BLaER1 (cell line): ENCODE data around the gene FAM47C.
"Not testable (repeated sequence)": the region's sequence is repeated elsewhere in the genome, so short reads cannot be mapped to it uniquely, and the experiment has no call there.

Source experiments
- H3K27ac ChIP-seq: shearing (Covaris generic); formaldehyde crosslinking; 2 replicates; pipeline ENCODE4 v1.8.1; 2022
- H3K27me3 ChIP-seq: shearing (Covaris generic); formaldehyde crosslinking; 2 replicates; pipeline ENCODE4 v1.8.1; 2022
- H3K36me3 ChIP-seq: shearing (Covaris generic); formaldehyde crosslinking; 2 replicates; pipeline ENCODE4 v1.8.1; 2022
- H3K4me1 ChIP-seq: shearing (Covaris generic); formaldehyde crosslinking; 2 replicates; pipeline ENCODE4 v1.8.1; 2022
- H3K4me2 ChIP-seq: shearing (Covaris generic); formaldehyde crosslinking; 2 replicates; pipeline ENCODE4 v1.8.1; 2022
- H3K4me3 ChIP-seq: shearing (Covaris generic); formaldehyde crosslinking; 2 replicates; pipeline ENCODE4 v1.8.1; 2022
- H3K9ac ChIP-seq: shearing (Covaris generic); formaldehyde crosslinking; 2 replicates; pipeline ENCODE4 v1.8.1; 2022
- H3K9me3 ChIP-seq: shearing (Covaris generic); formaldehyde crosslinking; 2 replicates; pipeline ENCODE4 v1.8.1; 2022
- H4K20me1 ChIP-seq: shearing (Covaris generic); formaldehyde crosslinking; 2 replicates; pipeline ENCODE4 v1.8.1; 2022
- Cebpa-rat ChIP-seq: shearing (Covaris generic); IDR thresholded peaks from 2 replicates; pipeline ENCODE4 v1.8.1; 2022

Gene FAM47C

GRCh38 chrX:37008182-37008581 is at the start of gene FAM47C:
TSS of gene FAM47C (plus strand) at chrX:37008366. CDS start at chrX:37008411, 45 bp downstream.
- H3K27me3 ChIP-seq, H3K4me2 ChIP-seq, H3K4me3 ChIP-seq, H3K36me3 ChIP-seq, H3K27ac ChIP-seq, H3K9ac ChIP-seq, H4K20me1 ChIP-seq, H3K4me1 ChIP-seq: not testable (repeated sequence)
- H3K9me3 ChIP-seq: peaks cover 23% of the 10 kb centered on the region

GRCh38 chrX:36961590-36961989 is 46.6 kb upstream of the FAM47C start:
- Histone ChIP-seq H3K9ac (no peak overlapping the region), H3K27me3 (peaks cover 4% of the 10 kb centered on the region; the same call in 1 of the 2 replicates), H3K9me3 (peaks cover 30% of the 10 kb centered on the region), H3K4me1 (no peaks in the 10 kb centered on the region), H3K27ac (no peak overlapping the region), H3K4me3 (no peak overlapping the region), H3K36me3 (no peaks in the 10 kb centered on the region), H4K20me1 (no peaks in the 10 kb centered on the region), H3K4me2 (no peak overlapping the region)
- no peak for TF ChIP-seq Cebpa-rat

- Histone ChIP-seq H3K4me2 (no peak overlapping the region), H3K27me3 (peaks cover 8% of the 10 kb centered on the region), H3K27ac (no peak overlapping the region), H3K36me3 (no peaks in the 10 kb centered on the region), H3K4me1 (no peaks in the 10 kb centered on the region), H3K9ac (no peak overlapping the region), H3K9me3 (peaks cover 18% of the 10 kb centered on the region), H3K4me3 (no peak overlapping the region), H4K20me1 (no peaks in the 10 kb centered on the region)
- no peak for TF ChIP-seq Cebpa-rat
Measured at GRCh38 chrX:36963069-36963808, 44.9 kb upstream of the FAM47C start.

GRCh38 chrX:36963852-36964251 is 44.3 kb upstream of the FAM47C start:
- H3K9ac ChIP-seq: no peak overlapping the region

GRCh38 chrX:36973575-36973974 is 34.6 kb upstream of the FAM47C start:
- H4K20me1 ChIP-seq: no peaks in the 10 kb centered on the region
- no peaks in the 10 kb centered on the region for H3K9me3 ChIP-seq
- TF ChIP-seq Cebpa-rat: no peak
- H3K4me1 ChIP-seq: no peaks in the 10 kb centered on the region
- H3K9ac ChIP-seq: no peak overlapping the region
- no peak overlapping the region for H3K27ac ChIP-seq
- no peak overlapping the region for H3K4me3 ChIP-seq
- H3K36me3 ChIP-seq: no peaks in the 10 kb centered on the region
- H3K4me2 ChIP-seq: no peak overlapping the region
- H3K27me3 ChIP-seq: peaks cover 4% of the 10 kb centered on the region; the same call in 1 of the 2 replicates

More at GRCh38 chrX:36963852-36964251, 44.3 kb upstream of the FAM47C start:
- peaks cover 16% of the 10 kb centered on the region for H3K9me3 ChIP-seq
- peaks cover 9% of the 10 kb centered on the region for H3K27me3 ChIP-seq
- H3K36me3 ChIP-seq: no peaks in the 10 kb centered on the region
- no peak overlapping the region for H3K4me3 ChIP-seq
- H4K20me1 ChIP-seq: no peaks in the 10 kb centered on the region
- TF ChIP-seq Cebpa-rat: no peak
- H3K4me2 ChIP-seq: no peak overlapping the region
- H3K4me1 ChIP-seq: no peaks in the 10 kb centered on the region
- no peak overlapping the region for H3K27ac ChIP-seq

- Histone ChIP-seq H4K20me1 (no peaks in the 10 kb centered on the region), H3K4me2 (no peak overlapping the region), H3K27me3 (no peaks in the 10 kb centered on the region; the same call in 1 of the 2 replicates), H3K9ac (no peak overlapping the region), H3K27ac (no peak overlapping the region), H3K4me1 (no peaks in the 10 kb centered on the region), H3K4me3 (no peak overlapping the region), H3K36me3 (no peaks in the 10 kb centered on the region), H3K9me3 (no peaks in the 10 kb centered on the region)
- TF ChIP-seq Cebpa-rat: no peak
Measured at GRCh38 chrX:36974911-36975310, 33.3 kb upstream of the FAM47C start.

- H3K27ac ChIP-seq: no peak overlapping the region
- no peaks in the 10 kb centered on the region for H4K20me1 ChIP-seq
- no peaks in the 10 kb centered on the region for H3K36me3 ChIP-seq
- no peak overlapping the region for H3K4me3 ChIP-seq
- H3K4me2 ChIP-seq: no peak overlapping the region
- H3K9me3 ChIP-seq: no peaks in the 10 kb centered on the region
- no peak for TF ChIP-seq Cebpa-rat
- no peak overlapping the region for H3K9ac ChIP-seq
- no peaks in the 10 kb centered on the region for H3K27me3 ChIP-seq
- H3K4me1 ChIP-seq: no peaks in the 10 kb centered on the region
Measured at GRCh38 chrX:36978886-36979285, 29.3 kb upstream of the FAM47C start.

GRCh38 chrX:36983831-36984230 is 24.3 kb upstream of the FAM47C start:
- H3K36me3 ChIP-seq: no peaks in the 10 kb centered on the region
- no peak overlapping the region for H3K9ac ChIP-seq
- TF ChIP-seq Cebpa-rat: no peak
- H3K9me3 ChIP-seq: peaks cover 8% of the 10 kb centered on the region
- no peaks in the 10 kb centered on the region for H3K4me1 ChIP-seq
- no peak overlapping the region for H3K4me3 ChIP-seq
- no peaks in the 10 kb centered on the region for H3K27me3 ChIP-seq
- no peak overlapping the region for H3K27ac ChIP-seq
- no peaks in the 10 kb centered on the region for H4K20me1 ChIP-seq
- H3K4me2 ChIP-seq: no peak overlapping the region

- H3K4me3 ChIP-seq, H3K9me3 ChIP-seq, H3K36me3 ChIP-seq, H3K4me2 ChIP-seq, H3K9ac ChIP-seq, H3K27ac ChIP-seq, H4K20me1 ChIP-seq, H3K4me1 ChIP-seq, H3K27me3 ChIP-seq: not testable (repeated sequence)
Measured at GRCh38 chrX:36985416-36986209, 22.6 kb upstream of the FAM47C start.

- H3K36me3 ChIP-seq: no peaks in the 10 kb centered on the region
- no peaks in the 10 kb centered on the region for H3K4me1 ChIP-seq
- no peak overlapping the region for H3K4me2 ChIP-seq
- H4K20me1 ChIP-seq: no peaks in the 10 kb centered on the region
- H3K27me3 ChIP-seq: no peaks in the 10 kb centered on the region
- no peak overlapping the region for H3K4me3 ChIP-seq
- no peak overlapping the region for H3K9ac ChIP-seq
- peaks cover 8% of the 10 kb centered on the region for H3K9me3 ChIP-seq
- TF ChIP-seq Cebpa-rat: no peak
- H3K27ac ChIP-seq: no peak overlapping the region
Measured at GRCh38 chrX:36986231-36986630, 21.9 kb upstream of the FAM47C start.

- H3K4me3 ChIP-seq, H3K27me3 ChIP-seq, H3K4me2 ChIP-seq, H3K9ac ChIP-seq, H3K36me3 ChIP-seq, H3K4me1 ChIP-seq, H3K27ac ChIP-seq, H4K20me1 ChIP-seq, H3K9me3 ChIP-seq: not testable (repeated sequence)
Measured at GRCh38 chrX:36987212-36987611, 21.0 kb upstream of the FAM47C start.
